GM21717 (cell line): ENCODE measurements around the gene TMEM45A.
"Not testable (repeated sequence)": the region's sequence is repeated elsewhere in the genome, so short reads cannot be mapped to it uniquely, and the experiment has no call there.

Source experiments
- ATAC-seq: cut with Tn5 transposase; IDR thresholded peaks from one replicate; pipeline ENCODE4 v1.9.1; 2021; ENCODE audit warnings: mild to moderate bottlenecking, moderate library complexity; ENCODE audit not compliant: unreplicated experiment

TMEM45A gene

GRCh38 chr3:100531093-100531492 is 38.7 kb downstream of the TMEM45A start:
- ATAC-seq, result no peak

- ATAC-seq, result no peak
Observed at GRCh38 chr3:100532411-100532810, 40.0 kb downstream of the TMEM45A start.

- no peak for ATAC-seq
Observed at GRCh38 chr3:100533176-100533575, 40.8 kb downstream of the TMEM45A start.

GRCh38 chr3:100535610-100535943 is 43.2 kb downstream of the TMEM45A start:
- no peak for ATAC-seq

GRCh38 chr3:100536093-100536492 is 43.7 kb downstream of the TMEM45A start:
- no peak for ATAC-seq

GRCh38 chr3:100537646-100538338 is 45.4 kb downstream of the TMEM45A start:
- ATAC-seq, result peak; percentile 55

- no peak for ATAC-seq
Observed at GRCh38 chr3:100538339-100538706, 45.9 kb downstream of the TMEM45A start.

GRCh38 chr3:100540791-100541334 is 48.4 kb downstream of the TMEM45A start:
- no peak for ATAC-seq

GRCh38 chr3:100541428-100541827 is 49.0 kb downstream of the TMEM45A start:
- not testable (repeated sequence) for ATAC-seq

- ATAC-seq, result no peak
Observed at GRCh38 chr3:100545371-100545770, 53.0 kb downstream of the TMEM45A start.

GRCh38 chr3:100546020-100546744 is 53.8 kb downstream of the TMEM45A start:
- ATAC-seq, result no peak

- no peak for ATAC-seq
Observed at GRCh38 chr3:100548053-100548452, 55.6 kb downstream of the TMEM45A start.

GRCh38 chr3:100553618-100554372 is 61.4 kb downstream of the TMEM45A start:
- no peak for ATAC-seq

- no peak for ATAC-seq
Observed at GRCh38 chr3:100554373-100554676, 61.9 kb downstream of the TMEM45A start.

GRCh38 chr3:100556673-100557310 is 64.4 kb downstream of the TMEM45A start:
- ATAC-seq, result no peak

GRCh38 chr3:100558233-100558632 is 65.8 kb downstream of the TMEM45A start:
- ATAC-seq, result no peak

GRCh38 chr3:100560426-100560825 is 68.0 kb downstream of the TMEM45A start:
- ATAC-seq, result no peak

GRCh38 chr3:100561459-100562158 is 69.2 kb downstream of the TMEM45A start:
- ATAC-seq, result no peak

GRCh38 chr3:100562224-100562857 is 69.9 kb downstream of the TMEM45A start:
- no peak for ATAC-seq

GRCh38 chr3:100563228-100563627 is 70.8 kb downstream of the TMEM45A start:
- no peak for ATAC-seq
